ENCODE data around the gene SLC16A4.
A peak's percentile ranks its signal among the peaks of the same experiment; 100 is the strongest.
"Not testable (repeated sequence)": the region's sequence is repeated elsewhere in the genome, so short reads cannot be mapped to it uniquely, and the experiment has no call there.

The SLC16A4 gene

DNA sequence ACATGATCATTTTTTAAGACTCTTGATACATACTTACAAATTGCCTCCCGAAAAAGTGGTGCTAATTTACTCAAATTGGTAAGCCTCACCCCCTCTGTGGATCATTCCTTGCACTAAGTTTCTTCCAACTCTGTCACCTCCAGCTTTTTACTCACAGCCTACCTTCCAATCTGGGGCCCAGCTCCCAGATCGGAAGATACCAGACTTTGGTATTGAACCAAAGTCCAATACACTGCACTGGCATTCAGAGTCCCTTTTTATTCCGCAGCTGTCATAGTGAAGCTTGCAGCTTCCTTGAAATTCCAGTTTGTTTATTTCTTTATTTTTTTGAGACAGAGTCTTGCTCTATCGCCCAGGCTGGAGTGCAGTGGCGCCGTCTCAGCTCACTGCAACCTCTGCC, 18.5 kb upstream of the SLC16A4 start:
- no peak for DNase-seq (ENCODE audit: low read depth, low spot score)

DNA sequence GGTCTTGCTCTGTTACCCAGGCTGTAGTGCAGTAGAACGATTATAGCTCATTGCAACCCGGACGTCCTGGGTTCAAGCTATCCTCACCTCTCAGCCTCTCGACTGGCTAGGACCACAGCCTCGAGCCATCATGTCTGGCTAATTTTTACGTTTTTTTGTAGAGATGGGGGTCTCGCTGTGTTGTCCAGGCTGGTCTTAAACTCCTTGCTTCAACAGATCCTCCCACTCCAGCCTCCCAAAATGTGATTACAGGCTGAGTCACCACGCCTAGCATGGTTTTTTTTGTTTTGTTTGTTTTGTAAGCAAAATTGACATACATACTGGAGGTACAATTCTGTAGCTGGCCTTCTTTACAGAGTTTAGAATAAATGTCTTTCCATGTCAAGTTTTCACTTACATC, 17.7 kb upstream of the SLC16A4 start:
- DNase-seq (ENCODE audit: low read depth, low spot score) = no peak

DNA sequence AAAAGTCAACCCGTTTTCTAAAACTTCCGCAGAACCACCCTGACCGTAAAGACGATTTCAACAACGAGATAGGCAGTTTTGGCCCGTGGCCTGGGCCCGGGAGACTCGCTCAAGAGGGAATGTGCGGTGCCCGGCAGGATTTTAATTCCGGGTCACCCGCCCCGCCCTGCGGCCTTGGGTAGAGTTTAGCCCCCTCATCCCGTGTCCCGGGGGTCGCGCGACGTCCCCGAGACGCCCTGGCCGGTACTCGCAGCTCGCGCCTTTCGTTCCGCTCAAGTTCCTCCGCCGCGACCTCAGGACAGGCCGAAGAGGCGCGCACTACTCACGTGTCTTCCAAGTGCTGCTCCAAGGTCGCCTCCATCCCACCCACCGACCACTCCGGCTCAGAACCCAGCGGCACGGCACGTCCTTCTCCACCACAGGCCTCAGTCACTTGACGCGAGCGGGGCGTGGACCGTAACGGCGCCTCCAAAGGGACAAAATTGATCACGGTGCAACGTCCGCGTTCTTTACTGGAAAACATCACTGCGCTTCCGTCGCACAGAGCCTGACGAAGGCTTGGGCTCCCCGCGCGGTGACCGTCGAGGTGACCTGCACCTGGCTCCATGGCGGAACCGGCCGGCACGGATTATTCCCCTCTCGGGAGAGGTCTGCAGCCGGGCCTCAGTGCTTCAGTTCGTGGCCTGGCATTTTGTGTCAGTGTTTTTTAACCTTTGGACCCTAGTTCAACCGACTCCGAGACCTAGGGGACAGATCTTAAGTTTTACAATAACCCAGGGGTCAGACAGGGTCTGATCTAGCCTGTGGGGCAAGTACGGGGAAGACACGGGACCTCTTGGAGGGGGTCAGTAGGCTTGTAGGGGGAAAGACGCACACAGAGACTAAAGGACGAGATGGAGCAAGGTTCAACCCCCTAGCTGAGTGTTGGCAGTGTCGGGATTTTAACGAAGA, 16.7 kb upstream of the SLC16A4 start, which contains the start of gene LAMTOR5:
Gene LAMTOR5 (minus strand): TSS at position 435 of the 951 bp plus-strand sequence. CDS start 74 bp downstream, at position 361.
- DNase-seq (ENCODE audit: low read depth, low spot score) = peak; percentile 96

DNA sequence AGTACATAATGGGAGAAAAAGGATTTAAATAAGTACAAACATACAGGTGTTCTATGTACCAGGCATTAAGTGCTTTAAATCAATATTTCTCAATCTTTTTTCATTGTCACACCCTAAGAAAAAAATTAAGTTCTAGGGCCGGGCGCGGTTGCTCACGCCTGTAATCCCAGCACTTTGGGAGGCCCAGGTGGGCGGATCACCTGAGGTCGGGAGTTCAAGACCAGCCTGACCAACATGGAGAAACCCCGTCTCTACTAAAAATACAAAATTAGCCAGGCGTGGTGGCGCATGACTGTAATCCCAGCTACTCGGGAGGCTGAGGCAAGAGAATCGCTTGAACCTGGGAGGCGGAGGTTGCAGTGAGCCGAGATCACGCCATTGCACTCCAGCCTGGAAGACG, 15.6 kb upstream of the SLC16A4 start:
- DNase-seq (ENCODE audit: low read depth, low spot score) = not testable (repeated sequence)

DNA sequence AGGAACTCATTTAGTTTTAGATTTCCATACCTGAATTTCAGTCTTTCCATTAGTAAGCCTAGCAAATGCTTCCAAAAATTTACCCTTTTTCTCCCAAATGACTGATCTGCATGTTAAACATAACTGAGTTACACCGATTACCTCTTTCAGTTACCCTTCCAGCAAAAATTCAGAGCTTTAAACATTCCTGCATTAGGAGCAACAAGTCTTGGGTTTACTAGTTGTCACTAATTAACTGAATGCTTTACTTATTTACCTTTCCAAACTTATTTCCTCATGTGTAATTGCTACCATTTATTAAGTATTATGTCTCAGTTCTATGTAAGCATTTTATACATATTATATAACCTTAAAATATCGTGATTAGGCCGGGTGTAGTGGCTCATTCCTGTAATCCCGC, 13.6 kb upstream of the SLC16A4 start:
- DNase-seq (ENCODE audit: low read depth, low spot score) = no peak

DNA sequence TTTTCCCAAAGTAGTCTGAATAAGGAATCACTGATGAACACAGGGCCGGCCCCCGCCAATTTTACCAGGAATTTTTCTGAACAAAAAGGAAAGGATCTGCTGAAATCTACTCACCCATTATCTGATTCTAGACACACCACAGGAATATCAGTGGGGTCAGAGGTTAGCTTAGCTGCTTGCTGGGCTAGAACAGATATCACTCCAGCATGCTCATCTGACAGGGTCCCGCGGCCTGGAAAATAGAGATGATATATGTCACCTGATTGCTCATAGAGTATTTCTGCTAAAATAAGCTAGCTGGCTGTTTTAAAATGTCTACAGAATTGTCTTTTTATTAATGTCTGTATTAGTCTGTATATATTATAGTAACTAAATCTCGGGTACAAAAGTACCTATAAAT, 13.0 kb upstream of the SLC16A4 start:
- DNase-seq (ENCODE audit: low read depth, low spot score) = no peak

DNA sequence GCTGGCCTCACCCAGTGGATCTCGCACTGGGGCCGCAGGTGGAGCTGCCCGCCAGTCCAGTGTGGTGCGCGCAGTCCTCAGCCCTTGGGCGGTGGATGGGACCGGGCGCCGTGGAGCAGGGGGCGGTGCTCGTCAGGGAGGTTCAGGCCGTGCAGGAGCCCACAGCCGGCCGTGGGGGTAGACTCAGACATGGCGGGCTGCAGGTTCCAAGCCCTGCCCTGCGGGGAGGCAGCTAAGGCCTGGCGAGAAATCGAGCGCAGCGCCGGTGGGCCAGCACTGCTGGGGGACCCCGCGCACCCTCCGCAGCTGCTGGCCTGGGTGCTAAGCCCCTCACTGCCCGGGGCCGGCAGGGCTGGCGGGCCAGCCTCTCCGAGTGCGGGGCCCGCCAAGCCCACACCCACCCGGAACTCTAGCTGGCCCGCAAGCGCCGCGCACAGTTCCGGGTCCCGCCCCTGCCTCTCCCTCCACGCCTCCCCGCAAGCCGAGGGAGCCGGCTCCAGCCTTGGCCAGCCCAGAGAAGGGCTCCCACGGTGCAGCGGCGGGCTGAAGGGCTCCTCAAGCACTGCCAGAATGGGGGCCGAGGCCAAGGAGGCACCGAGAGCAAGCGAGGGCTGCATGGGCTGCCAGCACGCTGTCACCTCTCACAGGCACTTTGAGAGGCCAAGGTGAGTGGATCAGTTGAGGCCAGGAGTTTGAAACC, 5.6 kb upstream of the SLC16A4 start:
- not testable (repeated sequence) for DNase-seq (ENCODE audit: low read depth, low spot score)

DNA sequence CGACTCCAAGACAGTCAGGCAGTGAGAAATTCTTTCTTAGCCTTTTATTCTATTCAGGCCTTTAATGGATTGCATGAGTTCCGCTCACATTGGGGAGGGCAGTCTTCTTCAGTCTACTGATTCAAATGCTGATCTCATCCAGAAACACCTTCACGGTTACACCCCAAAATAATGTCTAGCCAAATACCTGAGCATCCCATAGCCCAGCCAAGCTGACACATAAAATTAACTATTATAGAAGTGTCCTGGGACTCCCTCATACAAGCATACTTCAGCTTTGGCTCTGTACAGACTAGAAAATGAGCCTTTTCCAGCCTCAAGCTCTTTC, 3.6 kb upstream of the SLC16A4 start:
- DNase-seq (ENCODE audit: low read depth, low spot score) = no peak

DNA sequence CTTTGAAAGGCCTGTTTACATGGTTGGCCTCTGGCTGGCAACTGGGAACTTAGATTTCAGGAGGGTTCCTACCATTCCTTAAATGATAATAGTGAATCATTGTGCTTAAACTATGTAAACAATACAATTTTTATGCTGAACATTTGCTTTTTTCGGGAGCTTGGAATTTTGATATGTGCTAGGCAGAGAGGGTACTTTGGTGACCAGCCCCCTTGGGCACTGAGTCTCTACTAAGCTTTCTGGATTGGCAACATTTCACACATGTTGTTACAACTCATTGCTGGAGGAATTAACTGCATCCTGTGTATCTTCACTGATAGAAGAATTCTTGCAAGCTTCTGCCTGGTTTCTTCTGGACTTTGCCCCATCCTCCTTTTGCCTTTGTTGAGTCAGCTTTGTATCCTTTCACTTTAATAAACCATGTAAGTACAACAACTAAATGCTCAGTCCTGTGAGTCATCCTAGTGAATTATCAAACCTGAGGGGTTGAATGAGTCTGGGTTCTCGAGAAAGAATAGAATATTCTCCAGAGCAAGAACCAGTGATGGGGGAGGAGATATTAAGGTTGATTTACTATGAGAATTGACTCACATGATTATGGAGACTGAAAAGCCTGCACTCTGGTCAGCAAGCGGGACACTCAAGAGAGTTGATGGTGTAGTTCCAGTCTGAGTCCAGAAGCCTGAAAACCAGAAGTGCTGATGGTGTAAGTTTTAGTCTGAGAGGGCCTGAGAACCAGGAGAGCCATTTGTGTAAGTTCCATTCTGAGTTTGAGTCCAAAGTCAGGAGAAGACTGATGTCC, 3.1 kb upstream of the SLC16A4 start:
- DNase-seq (ENCODE audit: low read depth, low spot score) = peak; percentile 75

DNA sequence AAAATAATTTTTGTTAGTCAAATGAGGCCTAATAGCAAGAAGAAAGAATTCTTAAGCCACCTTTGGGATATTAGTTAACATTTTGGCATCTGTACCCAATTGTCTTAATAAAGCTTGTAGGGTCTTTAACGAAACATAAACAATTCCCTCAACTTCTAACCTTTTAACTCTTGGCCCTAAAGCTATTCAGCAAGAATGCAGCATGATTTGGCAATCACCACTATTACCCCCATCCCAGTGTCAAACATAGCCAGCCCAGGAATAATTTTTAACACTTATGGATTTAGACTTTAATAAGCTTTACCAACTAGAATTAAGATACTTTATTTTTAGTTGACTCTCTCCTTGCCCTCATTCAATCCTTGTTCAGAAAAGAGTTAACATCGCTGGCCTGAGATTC, 2.5 kb upstream of the SLC16A4 start:
- DNase-seq (ENCODE audit: low read depth, low spot score) = no peak

DNA sequence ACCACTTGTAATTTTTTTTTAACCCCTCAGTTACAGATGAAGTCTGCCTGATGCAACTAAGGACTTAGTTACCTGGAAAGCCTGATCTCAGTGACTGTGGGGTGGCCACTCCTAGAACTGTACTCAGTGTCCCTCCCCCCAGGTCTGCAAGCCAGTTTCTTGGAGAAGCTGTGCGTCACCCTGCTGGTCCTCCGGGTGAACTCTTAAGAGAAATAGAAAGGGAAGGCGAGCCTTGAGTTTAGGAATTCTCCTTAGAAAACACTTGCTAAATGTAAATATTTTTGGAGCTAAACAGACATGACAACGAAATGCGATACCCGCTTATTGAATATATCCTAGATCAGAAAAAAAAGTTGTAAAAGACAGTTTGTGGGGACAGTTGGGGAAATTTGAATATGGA, 730 bp downstream of the SLC16A4 start:
- DNase-seq (ENCODE audit: low read depth, low spot score) = peak; percentile 88

DNA sequence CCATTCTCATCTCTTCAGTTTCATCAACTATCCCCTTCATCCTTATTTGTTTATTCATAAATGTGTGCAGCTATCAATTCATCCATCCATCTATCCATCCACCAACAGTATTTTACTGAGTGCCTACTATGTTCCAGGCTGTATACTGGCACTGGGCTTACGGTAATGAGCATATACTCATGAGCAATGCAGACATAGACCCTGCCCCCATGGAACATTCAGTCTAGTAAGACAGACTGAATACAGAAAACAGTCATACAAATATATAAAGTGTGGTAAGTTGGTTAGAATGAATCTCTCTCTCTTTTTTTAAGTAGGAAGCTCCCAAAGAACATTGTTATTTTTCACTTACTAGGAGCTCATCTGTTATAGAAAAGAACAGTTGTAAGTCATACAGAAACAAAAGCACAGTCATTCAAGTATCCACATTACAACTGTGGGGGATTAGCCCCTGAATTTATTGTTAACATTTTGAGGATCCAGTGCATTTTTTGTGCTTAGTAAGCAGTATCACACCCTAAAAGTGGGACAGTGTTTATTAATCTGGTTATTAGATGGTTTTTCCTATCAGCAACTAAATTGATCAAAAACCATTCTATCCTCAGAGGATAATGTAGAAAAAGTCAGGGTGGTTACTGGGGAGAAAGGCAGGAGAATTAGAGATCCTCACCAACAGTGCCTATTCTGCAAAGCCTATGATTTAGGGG, 3.6 kb downstream of the SLC16A4 start:
- DNase-seq (ENCODE audit: low read depth, low spot score) = no peak

DNA sequence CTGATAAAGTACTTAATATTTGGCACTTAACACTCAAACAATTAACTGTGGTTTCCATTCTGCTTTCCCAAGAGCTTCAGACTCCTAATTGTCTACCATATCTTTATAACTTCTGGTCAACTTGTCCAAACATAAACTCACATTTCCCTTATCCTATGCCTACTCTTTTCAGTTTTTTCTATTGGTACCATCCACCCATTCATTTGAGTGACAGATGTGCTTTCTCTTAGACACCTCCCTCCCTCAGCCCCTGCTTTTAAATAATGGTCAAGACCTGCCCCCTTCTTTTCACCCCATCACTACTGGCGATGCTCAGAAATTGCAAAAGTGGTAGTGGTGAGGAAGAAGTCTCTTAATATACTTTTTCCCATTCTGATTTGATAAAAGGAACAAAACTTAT, 5.5 kb downstream of the SLC16A4 start:
- no peak for DNase-seq (ENCODE audit: low read depth, low spot score)

DNA sequence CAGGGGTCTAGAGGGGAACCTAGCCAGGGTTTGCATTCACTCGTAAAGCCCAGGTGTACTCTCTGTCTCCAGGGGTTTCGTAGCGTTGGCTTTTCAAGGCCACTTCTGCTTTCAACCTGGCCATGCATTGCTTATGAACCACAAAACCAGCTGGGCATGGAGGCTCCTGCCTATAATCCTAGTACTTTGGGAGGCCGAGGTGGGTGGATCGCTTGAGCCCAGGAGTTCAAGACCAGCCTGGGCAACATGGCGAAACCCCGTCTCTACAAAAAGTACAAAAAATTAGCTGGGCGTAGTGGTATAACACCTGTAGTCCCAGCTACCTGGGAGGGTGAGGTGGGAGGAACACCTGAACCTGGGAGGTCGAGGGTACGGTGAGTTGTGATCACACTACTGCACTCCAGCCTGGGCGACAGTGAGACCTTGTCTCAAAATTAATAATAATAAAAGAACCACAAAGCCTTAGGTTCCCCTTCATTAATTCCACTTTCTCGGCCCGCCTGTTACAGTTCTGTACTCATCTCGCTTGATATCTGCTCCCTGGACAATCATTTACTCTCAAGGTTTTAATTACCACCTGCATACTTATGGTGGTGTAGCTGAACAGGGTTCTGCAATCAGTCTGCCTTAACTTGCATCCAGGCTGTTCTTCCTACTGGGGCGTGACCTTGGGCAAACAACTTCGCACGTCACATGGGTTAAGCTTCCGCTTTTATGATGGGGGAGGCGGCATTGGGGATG, 6.1 kb downstream of the SLC16A4 start:
- DNase-seq (ENCODE audit: low read depth, low spot score) = no peak

DNA sequence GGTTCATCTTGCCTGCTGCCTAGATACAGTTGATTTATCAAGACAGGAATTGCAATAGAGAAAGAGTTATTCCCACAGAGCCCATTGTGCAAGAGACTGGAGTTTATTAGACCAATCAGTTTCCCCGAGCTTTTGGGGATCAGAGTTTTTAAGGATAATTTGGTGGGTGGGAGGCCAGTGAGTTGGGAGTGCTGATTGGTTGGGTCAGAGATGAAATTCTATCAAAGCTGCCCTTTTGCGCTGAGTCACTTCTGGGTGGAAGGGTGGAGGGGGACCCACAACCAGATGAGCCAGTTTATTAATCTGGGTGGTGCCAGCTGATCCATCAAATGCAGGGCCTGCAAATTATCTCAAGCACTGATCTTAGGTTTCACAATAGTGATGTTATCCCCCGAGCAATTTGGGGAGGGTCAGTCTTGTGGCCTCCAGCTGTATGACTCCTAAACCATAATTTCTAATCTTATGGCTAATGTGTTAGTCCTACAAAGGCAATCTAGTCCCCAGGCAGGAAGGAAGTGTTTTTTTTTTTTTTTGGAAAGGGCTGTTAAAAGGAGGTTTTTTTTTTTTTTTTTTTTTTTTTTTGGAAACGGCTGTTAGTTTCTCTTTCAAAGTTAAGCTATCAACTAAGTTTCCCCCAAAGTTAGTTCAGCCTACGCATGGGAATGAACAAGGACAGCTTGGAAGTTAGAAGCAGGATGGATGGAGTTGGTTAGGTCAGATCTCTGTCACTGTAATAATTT, 7.4 kb downstream of the SLC16A4 start:
- DNase-seq (ENCODE audit: low read depth, low spot score) = no peak

DNA sequence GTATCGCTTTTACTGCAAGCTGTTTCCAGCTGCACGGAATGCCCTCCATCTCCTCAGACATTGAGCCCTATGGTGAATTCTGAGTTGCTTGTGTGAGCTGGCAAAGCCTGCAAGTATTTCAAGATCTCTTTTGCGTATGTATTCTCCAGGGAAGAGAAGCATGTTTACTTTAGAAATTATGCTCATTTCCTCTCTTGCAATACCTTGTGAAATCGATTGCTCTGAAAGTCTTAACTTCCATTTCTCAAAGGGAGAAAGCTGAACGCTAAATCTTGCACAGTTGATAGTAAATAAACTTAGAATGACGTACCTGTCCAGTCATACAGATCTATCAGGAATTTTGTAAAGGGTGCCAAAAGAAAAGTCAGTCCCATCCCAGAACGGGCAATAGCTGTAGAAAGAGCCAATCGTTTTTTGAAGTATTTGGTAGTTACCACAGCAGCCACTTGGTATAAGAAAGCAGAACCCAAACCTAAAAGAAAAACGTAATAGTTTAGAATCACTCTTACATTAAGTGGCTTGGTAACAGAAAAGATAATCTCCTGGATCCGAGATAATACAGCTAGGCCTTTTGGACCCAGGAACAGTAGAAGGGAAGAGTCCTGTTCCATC, 10.0 kb downstream of the SLC16A4 start:
- no peak for DNase-seq (ENCODE audit: low read depth, low spot score)

DNA sequence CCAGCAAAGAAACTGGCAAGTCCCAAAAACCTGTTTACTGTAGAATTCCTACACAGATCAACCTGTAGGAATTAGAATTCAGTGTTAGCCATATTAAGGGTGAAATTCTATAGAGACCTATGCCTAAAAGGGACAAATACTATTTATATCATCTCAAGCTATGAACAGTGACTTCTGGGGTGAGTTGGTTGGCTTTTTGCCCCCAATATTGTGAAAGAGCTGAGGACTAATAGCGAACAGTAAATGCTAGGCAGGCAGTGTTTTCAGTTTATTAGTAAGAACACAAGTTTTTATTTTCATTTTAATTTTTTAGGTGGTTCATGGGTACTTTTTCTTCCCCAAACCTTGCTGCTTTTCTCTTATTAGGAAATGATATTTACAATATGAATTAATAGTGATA, 15.3 kb downstream of the SLC16A4 start:
- no peak for DNase-seq (ENCODE audit: low read depth, low spot score)

DNA sequence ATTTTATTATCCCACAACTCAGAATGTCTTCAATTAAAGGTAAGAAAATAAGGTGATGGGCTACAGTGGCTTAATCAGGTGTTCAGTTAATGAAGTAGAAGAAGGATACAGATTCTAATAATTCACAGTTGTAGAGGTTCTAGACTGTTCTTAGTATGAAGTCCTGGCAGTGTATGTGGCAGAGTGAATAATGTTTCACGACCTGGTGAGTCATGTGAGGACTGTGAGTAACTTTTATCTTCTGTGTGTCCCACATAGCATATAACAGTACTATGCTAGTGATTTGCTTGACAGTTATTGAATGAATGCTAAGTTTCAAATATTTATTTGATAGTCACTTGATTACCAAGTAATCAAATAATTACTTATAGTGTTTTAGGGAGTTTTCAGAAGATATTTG, 20.0 kb downstream of the SLC16A4 start:
- peak; percentile 52 for DNase-seq (ENCODE audit: low read depth, low spot score)

DNA sequence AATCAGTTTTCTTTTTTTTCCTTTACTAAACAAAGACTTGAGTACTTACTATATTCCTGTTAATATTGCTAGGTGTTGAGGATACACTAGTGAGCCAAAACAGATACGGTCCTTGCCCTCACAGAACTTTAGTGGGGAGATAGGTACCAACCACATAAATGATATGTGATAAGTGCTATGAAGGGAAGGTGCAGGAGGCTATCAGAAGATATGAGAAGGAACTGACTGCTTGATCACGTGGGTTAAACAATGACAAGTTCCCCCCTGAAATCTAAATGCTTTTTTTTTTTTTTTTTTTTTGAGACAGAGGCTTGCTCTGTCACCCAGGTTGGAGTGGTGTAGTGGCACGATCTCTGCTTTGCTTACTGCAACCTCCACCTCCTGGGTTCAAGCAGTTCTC, 26.6 kb downstream of the SLC16A4 start:
- no peak for DNase-seq (ENCODE audit: low read depth, low spot score)

DNA sequence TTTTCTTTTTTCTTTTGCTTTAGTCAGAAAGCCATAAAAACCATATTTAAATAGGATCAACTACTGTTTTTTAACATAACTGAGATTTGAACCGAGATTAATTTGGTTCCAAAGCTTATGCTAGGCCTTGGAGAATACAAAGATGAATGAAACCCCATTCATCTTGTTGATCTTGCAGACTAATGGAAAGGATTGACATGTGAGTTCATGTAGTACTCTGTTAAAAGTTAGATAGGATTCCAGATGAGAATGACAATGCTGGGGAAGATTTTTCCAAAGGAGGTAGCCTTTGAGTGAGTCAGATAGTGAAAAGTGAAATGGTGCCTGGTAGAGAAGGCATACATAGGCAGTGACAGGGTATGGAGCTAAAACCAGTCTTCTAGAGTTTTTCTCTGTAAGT, 29.0 kb downstream of the SLC16A4 start:
- no peak for DNase-seq (ENCODE audit: low read depth, low spot score)
